ENCODE results near the gene APH1B.
"Not testable (repeated sequence)": the region's sequence is repeated elsewhere in the genome, so short reads cannot be mapped to it uniquely, and the experiment has no call there.

DNA sequence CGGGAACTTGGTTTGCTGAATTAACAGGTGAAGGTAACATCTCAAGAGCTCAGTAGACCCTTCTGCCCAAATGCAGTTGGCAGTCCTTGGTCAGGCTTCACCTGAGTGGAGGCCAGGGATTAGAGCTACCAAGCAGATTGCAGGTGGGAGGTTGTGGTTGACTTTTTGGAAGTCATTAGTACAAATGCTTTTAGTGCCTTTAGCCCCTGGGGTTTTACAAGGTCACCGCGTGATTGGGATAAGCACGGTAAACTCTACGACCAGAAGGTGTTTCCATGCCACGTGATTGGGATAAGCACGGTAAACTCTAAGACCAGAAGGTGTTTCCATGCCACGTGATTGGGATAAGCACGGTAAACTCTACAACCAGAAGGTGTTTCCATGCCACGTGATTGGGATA, 43.0 kb downstream of the APH1B start:
- TF ChIP-seq POLR2AphosphoS5, POLR2A (IDR thresholded peaks at IDR 0.05): not testable (repeated sequence)
- TF ChIP-seq, protein P1, sequence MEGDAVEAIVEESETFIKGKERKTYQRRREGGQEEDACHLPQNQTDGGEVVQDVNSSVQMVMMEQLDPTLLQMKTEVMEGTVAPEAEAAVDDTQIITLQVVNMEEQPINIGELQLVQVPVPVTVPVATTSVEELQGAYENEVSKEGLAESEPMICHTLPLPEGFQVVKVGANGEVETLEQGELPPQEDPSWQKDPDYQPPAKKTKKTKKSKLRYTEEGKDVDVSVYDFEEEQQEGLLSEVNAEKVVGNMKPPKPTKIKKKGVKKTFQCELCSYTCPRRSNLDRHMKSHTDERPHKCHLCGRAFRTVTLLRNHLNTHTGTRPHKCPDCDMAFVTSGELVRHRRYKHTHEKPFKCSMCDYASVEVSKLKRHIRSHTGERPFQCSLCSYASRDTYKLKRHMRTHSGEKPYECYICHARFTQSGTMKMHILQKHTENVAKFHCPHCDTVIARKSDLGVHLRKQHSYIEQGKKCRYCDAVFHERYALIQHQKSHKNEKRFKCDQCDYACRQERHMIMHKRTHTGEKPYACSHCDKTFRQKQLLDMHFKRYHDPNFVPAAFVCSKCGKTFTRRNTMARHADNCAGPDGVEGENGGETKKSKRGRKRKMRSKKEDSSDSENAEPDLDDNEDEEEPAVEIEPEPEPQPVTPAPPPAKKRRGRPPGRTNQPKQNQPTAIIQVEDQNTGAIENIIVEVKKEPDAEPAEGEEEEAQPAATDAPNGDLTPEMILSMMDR (IDR thresholded peaks at IDR 0.05 in 8 of 11, conservative IDR thresholded peaks at IDR 0.05 in 3 of 11) = not testable (repeated sequence)
